ENCODE data around the gene SLC25A14.
"Not testable (repeated sequence)": the region's sequence is repeated elsewhere in the genome, so short reads cannot be mapped to it uniquely, and the experiment has no call there.

SLC25A14 gene

GRCh38 chrX:130321550-130321949 lies 18.2 kb upstream of the SLC25A14 start:
- Histone ChIP-seq H3K27me3 (ENCODE audit: control insufficient read depth, insufficient read depth, low read length) (no peaks in the 10 kb centered on the region; the same call in 1 of the 2 replicates), H3K9ac (ENCODE audit: low read length) (no peak overlapping the region), H3K4me1 (ENCODE audit: control insufficient read depth, insufficient read depth, low read length) (no peaks in the 10 kb centered on the region), H3K27ac (ENCODE audit: low read depth, low read length) (no peak overlapping the region), H3K9me3 (ENCODE audit: control insufficient read depth, insufficient read depth, low read depth, low read length) (peaks cover 10% of the 10 kb centered on the region; the same call in 1 of the 2 replicates), H3K36me3 (ENCODE audit: control insufficient read depth, insufficient read depth, low read length) (no peaks in the 10 kb centered on the region), H3K4me3 (ENCODE audit: low read depth, low read length) (no peak overlapping the region)

- H3K27me3 ChIP-seq (ENCODE audit: control insufficient read depth, insufficient read depth, low read length) = no peaks in the 10 kb centered on the region; the same call in 1 of the 2 replicates
- no peaks in the 10 kb centered on the region for H3K36me3 ChIP-seq (ENCODE audit: control insufficient read depth, insufficient read depth, low read length)
- no peak overlapping the region for H3K27ac ChIP-seq (ENCODE audit: low read depth, low read length)
- no peaks in the 10 kb centered on the region for H3K9me3 ChIP-seq (ENCODE audit: control insufficient read depth, insufficient read depth, low read depth, low read length)
- no peak overlapping the region for H3K9ac ChIP-seq (ENCODE audit: low read length)
- H3K4me3 ChIP-seq (ENCODE audit: low read depth, low read length) = no peak overlapping the region
- peaks cover 3% of the 10 kb centered on the region; the same call in 1 of the 2 replicates for H3K4me1 ChIP-seq (ENCODE audit: control insufficient read depth, insufficient read depth, low read length)
These were observed 9.6 kb upstream of the SLC25A14 start for GRCh38 chrX:130330146-130330545.

- Histone ChIP-seq H3K4me1 (ENCODE audit: control insufficient read depth, insufficient read depth, low read length) (peaks cover 3% of the 10 kb centered on the region; the same call in 1 of the 2 replicates), H3K9me3 (ENCODE audit: control insufficient read depth, insufficient read depth, low read depth, low read length) (no peaks in the 10 kb centered on the region), H3K27ac (ENCODE audit: low read depth, low read length) (no peak overlapping the region), H3K36me3 (ENCODE audit: control insufficient read depth, insufficient read depth, low read length) (no peaks in the 10 kb centered on the region), H3K27me3 (ENCODE audit: control insufficient read depth, insufficient read depth, low read length) (no peaks in the 10 kb centered on the region; the same call in 1 of the 2 replicates), H3K4me3 (ENCODE audit: low read depth, low read length) (no peak overlapping the region), H3K9ac (ENCODE audit: low read length) (no peak overlapping the region)
These were observed 9.0 kb upstream of the SLC25A14 start for GRCh38 chrX:130330706-130331105.

GRCh38 chrX:130336531-130336930 lies 3.2 kb upstream of the SLC25A14 start:
- Histone ChIP-seq H3K9ac (ENCODE audit: low read length) (no peak overlapping the region), H3K9me3 (ENCODE audit: control insufficient read depth, insufficient read depth, low read depth, low read length) (no peaks in the 10 kb centered on the region), H3K4me3 (ENCODE audit: low read depth, low read length) (no peak overlapping the region), H3K27me3 (ENCODE audit: control insufficient read depth, insufficient read depth, low read length) (no peaks in the 10 kb centered on the region; the same call in 1 of the 2 replicates), H3K36me3 (ENCODE audit: control insufficient read depth, insufficient read depth, low read length) (no peaks in the 10 kb centered on the region), H3K4me1 (ENCODE audit: control insufficient read depth, insufficient read depth, low read length) (peaks cover 3% of the 10 kb centered on the region; the same call in 1 of the 2 replicates), H3K27ac (ENCODE audit: low read depth, low read length) (no peak overlapping the region)

- Histone ChIP-seq H3K9ac (ENCODE audit: low read length) (peak overlapping the region; percentile 84), H3K4me1 (ENCODE audit: control insufficient read depth, insufficient read depth, low read length) (peaks cover 19% of the 10 kb centered on the region), H3K4me3 (ENCODE audit: low read depth, low read length) (peak overlapping the region; percentile 78)
- not testable (repeated sequence) for H3K27me3 ChIP-seq (ENCODE audit: control insufficient read depth, insufficient read depth, low read length); H3K9me3 ChIP-seq (ENCODE audit: control insufficient read depth, insufficient read depth, low read depth, low read length); H3K27ac ChIP-seq (ENCODE audit: low read depth, low read length); H3K36me3 ChIP-seq (ENCODE audit: control insufficient read depth, insufficient read depth, low read length)
These were observed 850 bp upstream of the SLC25A14 start for GRCh38 chrX:130338869-130339268.

GRCh38 chrX:130340271-130340670 lies 552 bp downstream of the SLC25A14 start:
- Histone ChIP-seq H3K9me3 (ENCODE audit: control insufficient read depth, insufficient read depth, low read depth, low read length) (no peaks in the 10 kb centered on the region), H3K27me3 (ENCODE audit: control insufficient read depth, insufficient read depth, low read length) (no peaks in the 10 kb centered on the region), H3K27ac (ENCODE audit: low read depth, low read length) (no peak overlapping the region), H3K36me3 (ENCODE audit: control insufficient read depth, insufficient read depth, low read length) (no peaks in the 10 kb centered on the region), H3K9ac (ENCODE audit: low read length) (peak overlapping the region; percentile 64), H3K4me1 (ENCODE audit: control insufficient read depth, insufficient read depth, low read length) (peaks cover 27% of the 10 kb centered on the region), H3K4me3 (ENCODE audit: low read depth, low read length) (peak overlapping the region; percentile 78)

GRCh38 chrX:130343411-130343810 lies 3.7 kb downstream of the SLC25A14 start:
- Histone ChIP-seq H3K9ac (ENCODE audit: low read length) (peak overlapping the region; percentile 54), H3K36me3 (ENCODE audit: control insufficient read depth, insufficient read depth, low read length) (no peaks in the 10 kb centered on the region), H3K27me3 (ENCODE audit: control insufficient read depth, insufficient read depth, low read length) (no peaks in the 10 kb centered on the region), H3K4me3 (ENCODE audit: low read depth, low read length) (peak overlapping the region; percentile 25; the same call in 1 of the 2 replicates), H3K27ac (ENCODE audit: low read depth, low read length) (peak overlapping the region; percentile 89), H3K9me3 (ENCODE audit: control insufficient read depth, insufficient read depth, low read depth, low read length) (no peaks in the 10 kb centered on the region), H3K4me1 (ENCODE audit: control insufficient read depth, insufficient read depth, low read length) (peaks cover 27% of the 10 kb centered on the region)

GRCh38 chrX:130347321-130347720 lies 7.6 kb downstream of the SLC25A14 start:
- H3K9me3 ChIP-seq (ENCODE audit: control insufficient read depth, insufficient read depth, low read depth, low read length) = no peaks in the 10 kb centered on the region
- no peaks in the 10 kb centered on the region for H3K27me3 ChIP-seq (ENCODE audit: control insufficient read depth, insufficient read depth, low read length)
- H3K4me1 ChIP-seq (ENCODE audit: control insufficient read depth, insufficient read depth, low read length) = peaks cover 22% of the 10 kb centered on the region
- no peak overlapping the region for H3K27ac ChIP-seq (ENCODE audit: low read depth, low read length)
- H3K36me3 ChIP-seq (ENCODE audit: control insufficient read depth, insufficient read depth, low read length) = peaks cover 29% of the 10 kb centered on the region
- no peak overlapping the region for H3K9ac ChIP-seq (ENCODE audit: low read length)
- no peak overlapping the region for H3K4me3 ChIP-seq (ENCODE audit: low read depth, low read length)

GRCh38 chrX:130351567-130351966 lies 11.8 kb downstream of the SLC25A14 start:
- no peaks in the 10 kb centered on the region; the same call in 1 of the 2 replicates for H3K27me3 ChIP-seq (ENCODE audit: control insufficient read depth, insufficient read depth, low read length)
- H3K4me1 ChIP-seq (ENCODE audit: control insufficient read depth, insufficient read depth, low read length) = no peaks in the 10 kb centered on the region
- H3K4me3 ChIP-seq (ENCODE audit: low read depth, low read length) = no peak overlapping the region

GRCh38 chrX:130352050-130352449 lies 12.3 kb downstream of the SLC25A14 start:
- not testable (repeated sequence) for H3K9me3 ChIP-seq (ENCODE audit: control insufficient read depth, insufficient read depth, low read depth, low read length); H3K4me3 ChIP-seq (ENCODE audit: low read depth, low read length); H3K9ac ChIP-seq (ENCODE audit: low read length); H3K4me1 ChIP-seq (ENCODE audit: control insufficient read depth, insufficient read depth, low read length); H3K27me3 ChIP-seq (ENCODE audit: control insufficient read depth, insufficient read depth, low read length); H3K27ac ChIP-seq (ENCODE audit: low read depth, low read length)
- H3K36me3 ChIP-seq (ENCODE audit: control insufficient read depth, insufficient read depth, low read length) = peaks cover 35% of the 10 kb centered on the region

More at GRCh38 chrX:130351567-130351966, 11.8 kb downstream of the SLC25A14 start:
- Histone ChIP-seq H3K9me3 (ENCODE audit: control insufficient read depth, insufficient read depth, low read depth, low read length) (no peaks in the 10 kb centered on the region), H3K27ac (ENCODE audit: low read depth, low read length) (no peak overlapping the region), H3K9ac (ENCODE audit: low read length) (no peak overlapping the region), H3K36me3 (ENCODE audit: control insufficient read depth, insufficient read depth, low read length) (peaks cover 35% of the 10 kb centered on the region)

- Histone ChIP-seq H3K4me3 (ENCODE audit: low read depth, low read length) (no peak overlapping the region), H3K4me1 (ENCODE audit: control insufficient read depth, insufficient read depth, low read length) (no peaks in the 10 kb centered on the region), H3K27ac (ENCODE audit: low read depth, low read length) (no peak overlapping the region), H3K27me3 (ENCODE audit: control insufficient read depth, insufficient read depth, low read length) (no peaks in the 10 kb centered on the region), H3K36me3 (ENCODE audit: control insufficient read depth, insufficient read depth, low read length) (peaks cover 17% of the 10 kb centered on the region; the same call in 1 of the 2 replicates), H3K9me3 (ENCODE audit: control insufficient read depth, insufficient read depth, low read depth, low read length) (no peaks in the 10 kb centered on the region), H3K9ac (ENCODE audit: low read length) (no peak overlapping the region)
These were observed 36.4 kb downstream of the SLC25A14 start for GRCh38 chrX:130376077-130376476.
